ENCODE measurements around the gene C20orf204.
A peak's percentile ranks its signal among the peaks of the same experiment; 100 is the strongest.

C20orf204 gene, protein sequence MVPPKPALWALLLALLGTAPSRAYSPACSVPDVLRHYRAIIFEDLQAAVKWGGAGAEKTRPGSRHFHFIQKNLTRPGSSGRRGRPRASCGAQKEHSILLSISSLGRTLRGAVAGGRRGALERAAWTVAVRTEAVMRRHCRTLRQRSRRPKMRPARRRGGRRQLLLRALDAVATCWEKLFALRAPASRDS

DNA sequence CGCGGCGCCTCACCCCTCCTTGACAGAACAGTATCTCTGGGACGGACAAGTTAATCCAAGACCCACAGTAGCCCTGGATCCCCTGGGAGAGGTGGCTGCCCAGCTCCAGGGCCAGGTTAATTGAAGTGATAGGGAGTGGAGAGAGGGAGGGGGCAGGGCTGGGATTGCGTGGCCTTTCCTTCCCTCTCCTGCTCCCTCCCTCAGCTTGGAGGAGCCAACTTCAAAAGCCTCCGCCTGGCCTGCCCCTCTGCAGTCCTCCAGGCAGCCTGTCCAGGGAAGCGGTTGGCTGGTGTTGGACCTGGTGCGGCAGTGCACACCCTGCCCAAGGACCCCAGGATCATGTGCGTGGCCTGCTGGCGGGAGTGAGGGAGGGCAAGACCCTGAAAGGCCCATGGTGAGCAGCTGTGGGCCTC is at the start of gene C20orf204:
C20orf204 (plus strand) TSS at position 250 of the 413 bp plus-strand sequence; CDS start at position 392, 142 bp downstream.
- Histone ChIP-seq H3K9ac (no peak within 1 kb of the TSS), H3K4me3 (no peak within 1 kb of the TSS), H3K9me3 (no peaks in the 10 kb centered on the region), H3K36me3 (peaks cover 43% of the 10 kb centered on the region), H3K27ac (peak within 1 kb of the TSS; percentile 47), H3K27me3 (peaks cover 38% of the 10 kb centered on the region), H4K20me1 (peaks cover 51% of the 10 kb centered on the region; the same call in 1 of the 2 replicates), H3K4me1 (peaks cover 63% of the 10 kb centered on the region), H3K4me2 (peak within 1 kb of the TSS; percentile 99)
- no peak for TF ChIP-seq Cebpa-rat (IDR thresholded peaks at IDR 0.05)

DNA sequence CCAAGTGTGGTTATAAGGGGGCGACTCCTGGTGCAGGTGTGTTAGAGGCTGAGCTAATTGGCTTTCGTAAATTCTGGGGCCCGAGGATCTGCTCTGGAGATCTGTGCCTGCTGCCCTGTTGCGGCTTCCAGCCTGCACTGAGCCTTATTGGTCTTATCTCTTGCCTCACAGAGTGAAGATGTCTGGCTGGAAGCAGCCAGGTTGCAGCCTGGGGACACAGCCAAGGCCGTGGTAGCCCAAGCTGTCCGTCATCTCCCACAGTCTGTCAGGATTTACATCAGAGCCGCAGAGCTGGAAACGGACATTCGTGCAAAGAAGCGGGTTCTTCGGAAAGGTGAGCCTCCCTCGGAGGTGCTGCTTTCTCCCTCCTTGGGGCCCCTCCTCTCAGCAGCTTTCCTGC is 35.1 kb upstream of the C20orf204 start:
- Histone ChIP-seq H3K4me3 (no peak overlapping the region), H3K9ac (no peak overlapping the region), H3K36me3 (peaks cover 79% of the 10 kb centered on the region), H3K27ac (no peak overlapping the region), H3K9me3 (no peaks in the 10 kb centered on the region), H3K27me3 (no peaks in the 10 kb centered on the region), H3K4me1 (peaks cover 51% of the 10 kb centered on the region), H4K20me1 (peaks cover 59% of the 10 kb centered on the region), H3K4me2 (peak overlapping the region; percentile 86)
- no peak for TF ChIP-seq Cebpa-rat (IDR thresholded peaks at IDR 0.05)

DNA sequence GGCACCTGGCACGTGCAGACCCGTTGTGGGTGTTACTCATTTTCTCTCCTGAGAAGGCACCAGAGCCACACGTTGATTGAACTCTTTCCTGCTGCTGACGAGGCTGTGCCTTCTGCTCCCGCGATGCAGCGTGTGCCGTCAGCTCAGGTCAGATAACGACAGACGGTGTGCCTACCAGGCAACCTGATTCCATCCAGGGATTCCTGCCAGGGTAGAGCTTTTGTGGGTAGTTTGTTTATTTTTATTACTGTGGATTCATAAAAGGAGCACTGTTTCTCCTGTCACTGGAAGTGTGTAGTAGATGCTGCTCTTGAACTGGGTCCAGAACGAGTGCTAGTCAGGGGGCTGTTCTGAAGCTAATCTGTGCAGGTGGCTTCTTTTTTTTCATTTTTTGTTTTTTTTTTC is 34.4 kb upstream of the C20orf204 start:
- TF ChIP-seq Cebpa-rat (IDR thresholded peaks at IDR 0.05): no peak
- Histone ChIP-seq H3K36me3 (peaks cover 72% of the 10 kb centered on the region), H3K27me3 (no peaks in the 10 kb centered on the region), H3K9me3 (no peaks in the 10 kb centered on the region), H3K4me2 (peak overlapping the region; percentile 86), H4K20me1 (peaks cover 66% of the 10 kb centered on the region), H3K9ac (no peak overlapping the region), H3K4me1 (peaks cover 58% of the 10 kb centered on the region), H3K27ac (0 out of 2 replicates have a peak overlapping the region, but pooled peaks have one; percentile 1), H3K4me3 (no peak overlapping the region)

DNA sequence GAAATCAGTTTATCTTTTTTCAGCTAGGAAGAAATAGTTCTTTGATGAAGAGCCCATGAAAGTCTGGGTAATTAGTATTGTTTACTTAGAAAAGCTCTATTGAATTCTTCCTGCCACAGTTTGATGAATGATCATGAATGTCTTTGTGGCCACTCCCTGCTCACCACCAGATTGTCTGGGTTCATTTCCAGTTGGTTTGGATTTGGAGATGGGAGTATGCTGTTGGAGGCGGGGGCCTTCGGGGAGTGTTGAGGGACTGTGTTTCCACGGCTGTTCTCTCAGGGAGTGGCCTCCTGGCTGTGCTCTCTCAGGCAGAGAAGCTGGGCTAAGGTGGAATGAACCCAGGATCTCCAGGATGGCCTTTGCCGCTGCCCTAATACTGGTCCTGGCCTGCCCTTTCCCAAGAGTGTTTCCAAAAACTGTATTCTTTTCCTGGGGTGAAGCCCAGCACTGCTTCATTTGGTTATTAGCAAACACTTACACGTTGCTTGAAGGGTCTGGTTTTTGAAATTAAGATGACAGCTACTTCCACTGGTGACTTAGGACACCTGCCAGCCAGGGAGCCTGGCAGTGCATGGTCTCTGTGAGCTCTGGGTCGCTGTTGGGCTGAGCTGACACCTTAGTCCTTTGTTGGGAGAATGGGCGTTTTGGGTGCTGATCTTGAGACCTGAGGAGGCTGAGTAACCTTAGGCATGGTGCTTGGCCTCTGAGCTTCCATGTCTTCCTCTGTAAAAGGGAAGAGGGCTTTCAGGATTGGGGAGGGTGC is 31.8 kb upstream of the C20orf204 start:
- no peaks in the 10 kb centered on the region for H3K27me3 ChIP-seq
- peak overlapping the region; percentile 86 for H3K4me2 ChIP-seq
- H3K4me1 ChIP-seq: peaks cover 84% of the 10 kb centered on the region
- peaks cover 86% of the 10 kb centered on the region for H4K20me1 ChIP-seq
- peak overlapping the region; percentile 82 for H3K27ac ChIP-seq
- H3K36me3 ChIP-seq: peaks cover 56% of the 10 kb centered on the region
- no peak for TF ChIP-seq Cebpa-rat (IDR thresholded peaks at IDR 0.05)
- peak overlapping the region; percentile 15; the same call in 1 of the 2 replicates for H3K4me3 ChIP-seq
- peak overlapping the region; percentile 46; the same call in 1 of the 2 replicates for H3K9ac ChIP-seq
- no peaks in the 10 kb centered on the region; the same call in 1 of the 2 replicates for H3K9me3 ChIP-seq

DNA sequence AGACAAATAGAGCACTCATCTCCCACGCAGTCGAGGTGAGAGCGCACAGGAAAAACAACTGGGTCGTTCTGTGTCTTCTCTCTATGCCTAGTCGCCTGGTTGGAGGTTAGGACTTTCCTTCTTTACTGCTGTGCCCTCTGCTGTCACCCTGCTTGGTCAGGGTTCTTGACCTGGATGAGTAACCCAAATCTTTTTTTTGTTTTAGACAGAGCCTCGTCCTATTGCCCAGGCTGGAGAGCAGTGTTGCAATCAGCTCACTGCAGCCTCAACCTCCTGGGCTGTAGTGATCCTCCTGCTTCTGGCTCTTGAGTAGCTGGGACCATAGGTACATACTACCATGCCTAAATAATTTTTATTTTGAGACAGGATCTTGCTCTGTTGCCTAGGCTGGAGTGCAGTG is 30.6 kb upstream of the C20orf204 start:
- Histone ChIP-seq H3K4me3 (no peak overlapping the region), H3K27me3 (no peaks in the 10 kb centered on the region), H3K4me1 (peaks cover 96% of the 10 kb centered on the region), H3K36me3 (peaks cover 56% of the 10 kb centered on the region), H3K27ac (peak overlapping the region; percentile 82), H4K20me1 (peaks cover 88% of the 10 kb centered on the region), H3K9ac (peak overlapping the region; percentile 46; the same call in 1 of the 2 replicates), H3K9me3 (no peaks in the 10 kb centered on the region; the same call in 1 of the 2 replicates), H3K4me2 (peak overlapping the region; percentile 86)
- TF ChIP-seq Cebpa-rat (IDR thresholded peaks at IDR 0.05): 0 out of 2 replicates have a peak, but pooled peaks have one; percentile 12

DNA sequence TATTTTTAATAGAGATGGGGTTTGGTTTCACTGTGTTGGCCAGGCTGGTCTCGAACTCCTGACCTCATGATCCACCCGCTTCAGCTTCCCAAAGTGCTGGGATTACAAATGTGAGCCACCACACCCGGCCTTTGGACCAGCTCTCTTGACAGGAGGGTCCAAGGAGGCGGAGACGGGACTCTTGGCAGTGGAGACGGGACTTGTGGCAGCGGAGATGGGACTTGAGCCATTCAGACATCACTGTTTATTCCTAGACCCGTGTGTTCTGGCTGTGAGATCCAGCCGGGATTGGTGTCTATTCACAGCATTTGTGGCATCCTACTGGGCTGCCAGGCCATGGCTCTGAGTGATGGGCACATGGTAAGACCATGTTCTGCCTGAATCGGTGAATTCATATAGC is 29.5 kb upstream of the C20orf204 start:
- peaks cover 56% of the 10 kb centered on the region for H3K36me3 ChIP-seq
- no peak overlapping the region for H3K4me3 ChIP-seq
- H3K4me1 ChIP-seq: peaks cover 95% of the 10 kb centered on the region
- H3K27ac ChIP-seq: peak overlapping the region; percentile 82
- peak overlapping the region; percentile 86 for H3K4me2 ChIP-seq
- H3K27me3 ChIP-seq: no peaks in the 10 kb centered on the region
- no peak overlapping the region for H3K9ac ChIP-seq
- no peak for TF ChIP-seq Cebpa-rat (IDR thresholded peaks at IDR 0.05)
- peaks cover 87% of the 10 kb centered on the region for H4K20me1 ChIP-seq
- H3K9me3 ChIP-seq: peaks cover 5% of the 10 kb centered on the region

DNA sequence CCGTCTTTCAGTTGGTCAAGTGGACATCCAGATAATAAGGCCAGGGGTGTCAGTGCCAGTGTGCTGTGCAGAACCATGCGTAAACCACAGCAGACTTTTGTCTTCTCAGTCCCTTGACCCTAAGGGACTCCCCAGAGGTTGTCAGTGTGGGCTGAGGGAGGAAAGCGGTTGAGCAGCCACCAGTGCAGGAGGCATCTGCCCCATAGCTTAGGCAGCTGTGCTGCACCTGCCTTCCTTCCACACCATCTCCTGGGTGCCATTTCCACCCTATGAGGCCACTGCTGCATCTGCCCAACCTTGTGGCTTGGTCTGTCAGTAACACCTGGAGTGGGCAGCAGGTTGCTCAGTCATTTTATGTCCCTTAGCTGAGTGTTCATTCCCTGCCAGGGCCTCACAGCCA is 29.1 kb upstream of the C20orf204 start:
- Histone ChIP-seq H3K27ac (peak overlapping the region; percentile 82), H3K36me3 (peaks cover 56% of the 10 kb centered on the region), H3K4me1 (peaks cover 91% of the 10 kb centered on the region), H3K9me3 (peaks cover 6% of the 10 kb centered on the region), H3K4me2 (peak overlapping the region; percentile 86), H4K20me1 (peaks cover 85% of the 10 kb centered on the region), H3K27me3 (no peaks in the 10 kb centered on the region), H3K4me3 (no peak overlapping the region), H3K9ac (no peak overlapping the region)
- no peak for TF ChIP-seq Cebpa-rat (IDR thresholded peaks at IDR 0.05)

DNA sequence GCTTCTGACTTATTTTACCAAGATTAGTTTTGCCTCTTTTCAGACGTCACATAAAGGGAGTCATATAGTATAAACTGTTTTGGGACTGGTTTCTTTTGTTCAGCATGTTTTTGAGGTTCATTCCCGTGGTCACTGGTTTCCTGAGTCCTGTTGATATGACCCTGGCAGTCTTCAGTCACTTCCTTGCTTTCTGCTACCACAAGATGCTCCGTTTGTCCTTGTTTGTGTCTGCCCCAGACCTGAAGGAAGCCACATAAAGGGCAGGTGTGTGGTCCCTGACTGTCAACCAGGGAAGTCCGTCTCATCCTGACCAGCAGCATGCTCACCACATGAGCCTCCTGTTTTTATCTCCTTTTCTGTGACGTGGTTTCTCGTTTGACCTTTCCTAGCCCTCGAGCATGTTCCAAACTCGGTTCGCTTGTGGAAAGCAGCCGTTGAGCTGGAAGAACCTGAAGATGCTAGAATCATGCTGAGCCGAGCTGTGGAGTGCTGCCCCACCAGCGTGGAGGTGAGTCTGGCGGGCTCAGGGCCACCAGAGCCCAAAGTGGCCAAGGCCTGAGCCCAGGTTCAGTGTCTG is 26.1 kb upstream of the C20orf204 start:
- Histone ChIP-seq H3K4me2 (peak overlapping the region; percentile 86), H3K27ac (0 out of 2 replicates have a peak overlapping the region, but pooled peaks have one; percentile 23), H3K4me3 (no peak overlapping the region), H4K20me1 (peaks cover 67% of the 10 kb centered on the region), H3K36me3 (peaks cover 66% of the 10 kb centered on the region), H3K9ac (no peak overlapping the region), H3K27me3 (no peaks in the 10 kb centered on the region), H3K4me1 (peaks cover 73% of the 10 kb centered on the region), H3K9me3 (peaks cover 6% of the 10 kb centered on the region)
- TF ChIP-seq Cebpa-rat (IDR thresholded peaks at IDR 0.05): no peak

DNA sequence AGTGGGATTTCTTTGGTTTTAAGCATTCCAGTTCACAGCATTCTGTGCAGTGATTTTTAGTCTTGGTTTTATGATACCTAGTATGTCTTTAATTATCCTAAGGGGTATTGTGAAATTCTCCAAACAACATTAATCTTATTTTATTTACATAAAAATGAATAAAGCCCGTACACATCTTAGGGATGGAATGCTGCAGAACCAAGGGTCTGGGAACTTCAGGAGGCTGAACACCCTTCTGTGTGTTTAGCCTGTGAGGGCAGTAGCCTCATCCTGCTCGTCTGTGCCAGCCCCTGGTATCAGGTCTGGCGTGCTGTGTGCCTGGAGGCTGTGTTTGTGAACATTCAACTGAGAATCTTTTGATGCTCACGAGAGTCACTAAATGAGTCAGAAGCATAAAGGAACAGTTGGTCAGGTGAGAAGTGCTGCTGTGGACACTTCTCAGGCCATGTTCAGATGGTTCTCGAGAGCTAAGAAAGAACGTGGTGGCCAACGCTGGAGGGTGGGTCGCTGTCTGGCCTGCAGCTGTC is 25.2 kb upstream of the C20orf204 start:
- H3K9me3 ChIP-seq: peaks cover 6% of the 10 kb centered on the region
- H4K20me1 ChIP-seq: peaks cover 67% of the 10 kb centered on the region
- no peak overlapping the region for H3K4me3 ChIP-seq
- no peaks in the 10 kb centered on the region for H3K27me3 ChIP-seq
- peak overlapping the region; percentile 86 for H3K4me2 ChIP-seq
- peaks cover 69% of the 10 kb centered on the region for H3K36me3 ChIP-seq
- TF ChIP-seq Cebpa-rat (IDR thresholded peaks at IDR 0.05): no peak
- H3K27ac ChIP-seq: no peak overlapping the region
- H3K4me1 ChIP-seq: peaks cover 64% of the 10 kb centered on the region
- no peak overlapping the region for H3K9ac ChIP-seq
